ENCODE results near the gene PPP1R1C.

DNA sequence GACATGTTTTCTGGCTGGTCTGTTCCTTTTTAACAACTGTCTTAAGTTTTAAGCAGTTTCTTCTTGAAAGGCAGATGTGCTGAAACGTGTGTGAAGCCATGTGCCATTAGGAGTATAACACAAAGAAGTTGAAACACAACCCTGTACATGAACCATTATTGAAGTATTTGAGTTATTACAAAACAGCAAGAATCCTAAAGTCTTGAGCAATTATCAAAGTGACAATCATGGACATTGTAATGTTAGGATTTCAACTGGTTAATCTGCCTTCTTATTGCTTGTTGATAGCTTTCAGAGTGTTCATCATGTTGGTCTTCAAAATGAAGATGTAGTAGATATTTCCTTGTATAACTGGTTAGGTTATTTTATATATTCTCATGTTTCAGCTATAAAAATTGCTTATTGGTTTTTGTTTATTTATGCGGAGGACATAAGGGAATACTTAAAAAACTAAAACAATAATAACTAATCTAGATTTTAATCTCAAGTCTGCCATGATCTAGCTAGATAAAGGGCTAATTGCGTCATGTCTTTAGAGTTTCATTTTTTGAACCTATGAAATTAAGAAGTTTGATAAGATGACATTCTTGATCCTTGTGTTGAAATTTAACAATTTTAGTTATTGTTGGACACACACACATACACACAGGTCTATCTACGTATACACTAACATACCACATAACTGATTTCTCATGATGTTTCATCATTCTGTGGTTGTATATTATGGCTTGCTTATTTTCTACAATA is 21.1 kb downstream of the PPP1R1C start:
- TF ChIP-seq, protein P1, sequence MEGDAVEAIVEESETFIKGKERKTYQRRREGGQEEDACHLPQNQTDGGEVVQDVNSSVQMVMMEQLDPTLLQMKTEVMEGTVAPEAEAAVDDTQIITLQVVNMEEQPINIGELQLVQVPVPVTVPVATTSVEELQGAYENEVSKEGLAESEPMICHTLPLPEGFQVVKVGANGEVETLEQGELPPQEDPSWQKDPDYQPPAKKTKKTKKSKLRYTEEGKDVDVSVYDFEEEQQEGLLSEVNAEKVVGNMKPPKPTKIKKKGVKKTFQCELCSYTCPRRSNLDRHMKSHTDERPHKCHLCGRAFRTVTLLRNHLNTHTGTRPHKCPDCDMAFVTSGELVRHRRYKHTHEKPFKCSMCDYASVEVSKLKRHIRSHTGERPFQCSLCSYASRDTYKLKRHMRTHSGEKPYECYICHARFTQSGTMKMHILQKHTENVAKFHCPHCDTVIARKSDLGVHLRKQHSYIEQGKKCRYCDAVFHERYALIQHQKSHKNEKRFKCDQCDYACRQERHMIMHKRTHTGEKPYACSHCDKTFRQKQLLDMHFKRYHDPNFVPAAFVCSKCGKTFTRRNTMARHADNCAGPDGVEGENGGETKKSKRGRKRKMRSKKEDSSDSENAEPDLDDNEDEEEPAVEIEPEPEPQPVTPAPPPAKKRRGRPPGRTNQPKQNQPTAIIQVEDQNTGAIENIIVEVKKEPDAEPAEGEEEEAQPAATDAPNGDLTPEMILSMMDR (conservative IDR thresholded peaks at IDR 0.05; ENCODE audit: low read length), result no peak
- TF ChIP-seq EZH2phosphoT487 (IDR thresholded peaks at IDR 0.05; ENCODE audit: borderline replicate concordance, low read depth, low read length), result no peak
